Measurements from ENCODE around the gene RNF26. TPM values are rescaled to one million over a fixed set of nuclear protein-coding genes. Genes with fewer than 3 reads are reported as not detected.

The RNF26 gene
- total and polyA plus RNA-seq, 12 donors = 6.4 to 17.6 (median 13.0) TPM

- Histone ChIP-seq H3K9me3 (no peaks in the 10 kb centered on the region), H3K36me3 (no peaks in the 10 kb centered on the region), H3K4me3 (no peak overlapping the region), H3K4me1 (peaks cover 9 to 60% (median 40%) of the 10 kb centered on the region in 9 donors), H3K27ac (peak overlapping the region in 9 of 10 donors; percentile 6 to 99 (median 92)), H3K27me3 (peaks cover 0 to 32% (median 0%) of the 10 kb centered on the region in 7 donors)
- DNase-seq = no peak
- TF ChIP-seq, protein P1, sequence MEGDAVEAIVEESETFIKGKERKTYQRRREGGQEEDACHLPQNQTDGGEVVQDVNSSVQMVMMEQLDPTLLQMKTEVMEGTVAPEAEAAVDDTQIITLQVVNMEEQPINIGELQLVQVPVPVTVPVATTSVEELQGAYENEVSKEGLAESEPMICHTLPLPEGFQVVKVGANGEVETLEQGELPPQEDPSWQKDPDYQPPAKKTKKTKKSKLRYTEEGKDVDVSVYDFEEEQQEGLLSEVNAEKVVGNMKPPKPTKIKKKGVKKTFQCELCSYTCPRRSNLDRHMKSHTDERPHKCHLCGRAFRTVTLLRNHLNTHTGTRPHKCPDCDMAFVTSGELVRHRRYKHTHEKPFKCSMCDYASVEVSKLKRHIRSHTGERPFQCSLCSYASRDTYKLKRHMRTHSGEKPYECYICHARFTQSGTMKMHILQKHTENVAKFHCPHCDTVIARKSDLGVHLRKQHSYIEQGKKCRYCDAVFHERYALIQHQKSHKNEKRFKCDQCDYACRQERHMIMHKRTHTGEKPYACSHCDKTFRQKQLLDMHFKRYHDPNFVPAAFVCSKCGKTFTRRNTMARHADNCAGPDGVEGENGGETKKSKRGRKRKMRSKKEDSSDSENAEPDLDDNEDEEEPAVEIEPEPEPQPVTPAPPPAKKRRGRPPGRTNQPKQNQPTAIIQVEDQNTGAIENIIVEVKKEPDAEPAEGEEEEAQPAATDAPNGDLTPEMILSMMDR (IDR thresholded peaks at IDR 0.05) = no peak
- no peak for ATAC-seq
- 81 to 87% methylated on average over 19 to 20 of the region's 20 CpGs for WGBS, 2 donors
- intact Hi-C loops (cut with DNase I) = loop anchor here in 7 of 10 donors (2.0 to 10.0 kb wide), 5 partner anchors 116 to 221 kb away; partner anchors contain the start of genes CBL (in 5 of the 7), ABCG4 (in 1 of the 7) and DPAGT1 (in 1 of the 7)
These were observed 11.3 kb upstream of the RNF26 start for GRCh38 chr11:119322921-119323531.

- no peaks in the 10 kb centered on the region for H3K36me3 ChIP-seq
- WGBS, 2 donors = 12 to 13% methylated on average over 8 of the region's 8 CpGs
- no peaks in the 10 kb centered on the region for H3K9me3 ChIP-seq
- TF ChIP-seq, protein P1 (IDR thresholded peaks at IDR 0.05) = peak; percentile 68 to 87 (median 84)
- peak overlapping the region in 6 of 10 donors; percentile 6 to 99 (median 95) for H3K27ac ChIP-seq
- peaks cover 0 to 27% (median 0%) of the 10 kb centered on the region in 7 donors for H3K27me3 ChIP-seq
- intact Hi-C loops (cut with DNase I) = loop anchor here in 7 of 10 donors (2.0 to 10.0 kb wide), 5 partner anchors 116 to 221 kb away; partner anchors contain the start of genes CBL (in 5 of the 7), ABCG4 (in 1 of the 7) and DPAGT1 (in 1 of the 7)
- peaks cover 4 to 55% (median 34%) of the 10 kb centered on the region in 9 donors for H3K4me1 ChIP-seq
- H3K4me3 ChIP-seq = no peak overlapping the region
- DNase-seq (peak in 1 of 2 donors; percentile 83), ATAC-seq (no peak)
These were observed 10.7 kb upstream of the RNF26 start for GRCh38 chr11:119323532-119324033.

- Histone ChIP-seq H3K27ac (peak overlapping the region in 1 of 10 donors; percentile 99), H3K4me3 (no peak overlapping the region), H3K4me1 (peaks cover 2 to 49% (median 28%) of the 10 kb centered on the region in 9 donors), H3K27me3 (peaks cover 0 to 21% (median 0%) of the 10 kb centered on the region in 7 donors), H3K9me3 (no peaks in the 10 kb centered on the region), H3K36me3 (no peaks in the 10 kb centered on the region)
- TF ChIP-seq, protein P1 (IDR thresholded peaks at IDR 0.05) = no peak
- ATAC-seq (no peak), DNase-seq (no peak)
- WGBS, 2 donors = 52 to 58% methylated on average over 4 of the region's 4 CpGs
- intact Hi-C loops (cut with DNase I) = loop anchor here in 6 of 10 donors (5.0 to 10.0 kb wide), 4 partner anchors 117 to 222 kb away; partner anchors contain the start of genes CBL (in 5 of the 6), ABCG4 (in 1 of the 6) and DPAGT1 (in 1 of the 6)
These were observed 10.1 kb upstream of the RNF26 start for GRCh38 chr11:119324189-119324588.

- Histone ChIP-seq H3K27ac (no peak overlapping the region), H3K9me3 (no peaks in the 10 kb centered on the region), H3K4me1 (peaks cover 0 to 5% (median 0%) of the 10 kb centered on the region in 9 donors), H3K27me3 (peaks cover 0 to 3% (median 0%) of the 10 kb centered on the region in 7 donors), H3K4me3 (no peak overlapping the region), H3K36me3 (no peaks in the 10 kb centered on the region)
- DNase-seq (no peak), ATAC-seq (no peak)
- intact Hi-C loops (cut with DNase I) = loop anchor here in 2 of 10 donors (10.0 kb wide), 2 partner anchors 125 to 185 kb away; partner anchors contain the start of genes ABCG4 (in 1 of the 2) and CBL (in 1 of the 2)
- TF ChIP-seq, protein P1 (IDR thresholded peaks at IDR 0.05) = no peak
- 66 to 76% methylated on average over 2 of the region's 2 CpGs for WGBS, 2 donors
These were observed 5.0 kb upstream of the RNF26 start for GRCh38 chr11:119329320-119329719.

Measured in heart right ventricle (tissue), 16 donors.